Measurements from ENCODE around the gene DLG1.

DLG1 gene

GRCh38 chr3:197027896-197028727 lies 270.3 kb downstream of the DLG1 start:
- DNase-seq, result no peak

GRCh38 chr3:197027151-197027895 lies 271.1 kb downstream of the DLG1 start:
- DNase-seq, result no peak

GRCh38 chr3:197026481-197026866 lies 271.9 kb downstream of the DLG1 start:
- no peak for DNase-seq

- DNase-seq, result no peak
Observed at GRCh38 chr3:197025736-197026480, 272.5 kb downstream of the DLG1 start.

- DNase-seq, result no peak
Observed at GRCh38 chr3:197024881-197025735, 273.3 kb downstream of the DLG1 start.

GRCh38 chr3:197023998-197024651 lies 274.3 kb downstream of the DLG1 start:
- DNase-seq, result no peak

- DNase-seq, result no peak
Observed at GRCh38 chr3:197023241-197023997, 275.0 kb downstream of the DLG1 start.

- no peak for DNase-seq
Observed at GRCh38 chr3:197022405-197023231, 275.8 kb downstream of the DLG1 start.

GRCh38 chr3:197021729-197022404 lies 276.5 kb downstream of the DLG1 start:
- DNase-seq, result no peak

- no peak for DNase-seq
Observed at GRCh38 chr3:197021231-197021630, 277.2 kb downstream of the DLG1 start.

- no peak for DNase-seq
Observed at GRCh38 chr3:197019535-197019934, 278.9 kb downstream of the DLG1 start.

- DNase-seq, result no peak
Observed at GRCh38 chr3:197019021-197019420, 279.4 kb downstream of the DLG1 start.

- DNase-seq, result no peak
Observed at GRCh38 chr3:197017003-197017402, 281.4 kb downstream of the DLG1 start.

GRCh38 chr3:197015790-197016736 lies 282.3 kb downstream of the DLG1 start:
- no peak for DNase-seq

GRCh38 chr3:197014942-197015575 lies 283.4 kb downstream of the DLG1 start:
- no peak for DNase-seq

GRCh38 chr3:197014024-197014423 lies 284.4 kb downstream of the DLG1 start:
- DNase-seq, result no peak

GRCh38 chr3:197012540-197012883 lies 285.9 kb downstream of the DLG1 start:
- no peak for DNase-seq
